OCI-LY7 (cell line): ENCODE results near the gene CD274. TPM values are rescaled to one million over a fixed set of nuclear protein-coding genes. Genes with fewer than 3 reads are reported as not detected.

Source experiments
- BruUV-seq: library from RNA; stranded (reverse); fragments of 400-500 nt; replicated peaks from 2 replicates; lab custom pipeline; 2021; lab: Mats Ljungman, UMichigan
- CTCF ChIA-PET: fragments of 300-600 bp; sonication (Branson Sonifier 250); formaldehyde crosslinking; loops from one replicate; lab custom pipeline; 2022; ENCODE audit warnings: antibody characterized with exemption; ENCODE audit not compliant: unreplicated experiment; lab: Charles Lee
- POLR2A ChIA-PET: fragments of 300-600 bp; sonication (Branson Sonifier 250); formaldehyde crosslinking; loops from one replicate; lab custom pipeline; 2022; ENCODE audit warnings: antibody characterized with exemption; lab: Charles Lee
- DNase-seq: peaks from one replicate; pipeline ENCODE4 v3.0.0-alpha.2; 2015; ENCODE audit warnings: low spot score
- H2AFZ ChIP-seq: fragments of 200-600 bp; sonication (generic), shearing (Covaris generic); 2 replicates; pipeline ENCODE4 v1.6.1; 2014; ENCODE audit warnings: mild to moderate bottlenecking, antibody characterized with exemption, low read length, moderate library complexity
- H3K27ac ChIP-seq: fragments of 200-600 bp; sonication (generic); 2 replicates; pipeline ENCODE4 v1.5.1; 2014; ENCODE audit warnings: mixed run types, low read depth, mild to moderate bottlenecking, moderate library complexity, low read length, inconsistent platforms; ENCODE audit not compliant: poor library complexity, severe bottlenecking
- H3K36me3 ChIP-seq: fragments of 200-600 bp; sonication (generic); 2 replicates; pipeline ENCODE4 v1.6.1; 2014; ENCODE audit warnings: mild to moderate bottlenecking, antibody characterized with exemption, low read length, moderate library complexity, mixed read lengths; ENCODE audit not compliant: insufficient read depth
- H3K4me1 ChIP-seq: fragments of 200-600 bp; sonication (generic); 2 replicates; pipeline ENCODE4 v1.5.1; 2014; ENCODE audit warnings: mild to moderate bottlenecking, low read length; ENCODE audit not compliant: insufficient read depth, poor library complexity, severe bottlenecking
- H3K4me2 ChIP-seq: fragments of 200-600 bp; sonication (generic); 2 replicates; pipeline ENCODE4 v1.6.1; 2014; ENCODE audit warnings: mild to moderate bottlenecking, low read length
- H3K4me3 ChIP-seq: fragments of 200-600 bp; sonication (generic); 2 replicates; pipeline ENCODE4 v1.5.1; 2014; ENCODE audit warnings: mild to moderate bottlenecking, low read depth, low read length; ENCODE audit not compliant: poor library complexity, severe bottlenecking
- H3K79me2 ChIP-seq: fragments of 200-600 bp; sonication (generic); 2 replicates; pipeline ENCODE4 v1.6.1; 2016; ENCODE audit warnings: low read depth, mild to moderate bottlenecking, low read length, moderate library complexity, mixed read lengths; ENCODE audit not compliant: insufficient read depth
- H3K9me2 ChIP-seq: fragments of 200-600 bp; sonication (generic); 2 replicates; pipeline ENCODE4 v1.6.1; 2016; ENCODE audit warnings: mild to moderate bottlenecking, low read length, mixed read lengths; ENCODE audit not compliant: insufficient read depth
- H3K9me3 ChIP-seq: fragments of 200-600 bp; sonication (generic); 2 replicates; pipeline ENCODE4 v1.6.1; 2014; ENCODE audit warnings: mild to moderate bottlenecking, mixed run types, low read length, mixed read lengths
- H4K20me1 ChIP-seq: fragments of 200-600 bp; sonication (generic); 2 replicates; pipeline ENCODE4 v1.6.1; 2014; ENCODE audit warnings: mild to moderate bottlenecking, antibody characterized with exemption, low read length, moderate library complexity, mixed read lengths; ENCODE audit not compliant: insufficient read depth
- CTCF ChIP-seq: fragments of 200-600 bp; sonication (generic); conservative IDR thresholded peaks from 2 replicates; pipeline ENCODE4 v1.5.1; 2014; ENCODE audit warnings: mild to moderate bottlenecking, antibody characterized with exemption, low read length, moderate library complexity, mixed read lengths
- EZH2phosphoT487 ChIP-seq: fragments of 200-600 bp; sonication (generic); IDR thresholded peaks from 2 replicates; pipeline ENCODE4 v1.6.1; 2018; ENCODE audit warnings: low read depth, borderline replicate concordance, mild to moderate bottlenecking, mixed run types, antibody characterized with exemption, low read length, moderate library complexity, mixed read lengths
- intact Hi-C: fragments of 100-400 bp; cut with micrococcal nuclease; formaldehyde crosslinking; loops from one replicate; pipeline ENCODE4 v1.10.0; 2022; ENCODE audit not compliant: unreplicated experiment
- total RNA-seq, 2 experiments: library from RNA; depleted of rRNA in 1 of 2; stranded (reverse); fragments of >200 nt in 1 of 2; shearing (Covaris generic) in 1 of 2; gene quantifications; 2 replicates each; pipeline ENCODE4 v1.2.3, GENCODE V29; 2014 to 2022

CD274 gene
- total RNA-seq, 2 experiments from 2014 or later = 0.15 to 0.57 TPM

- H3K79me2 ChIP-seq = peaks cover 3% of the 10 kb centered on the region; the same call in 1 of the 2 replicates
- no TSS peak for BruUV-seq
- TF ChIP-seq EZH2phosphoT487 = no peak
- TF ChIP-seq CTCF = 0 out of 2 replicates have a peak, but pooled peaks have one; percentile 13
- H3K27ac ChIP-seq = no peak overlapping the region
- H3K4me2 ChIP-seq = no peak overlapping the region
- DNase-seq = no peak
- H2AFZ ChIP-seq = no peak overlapping the region
- 0 out of 2 replicates have a peak, but pooled peaks cover 4% of the 10 kb centered on the region for H3K36me3 ChIP-seq
- H3K9me2 ChIP-seq = no peaks in the 10 kb centered on the region
- CTCF ChIA-PET = no interaction called here
- intact Hi-C loops = loop anchor here (5.0 kb wide), 2 partner anchors 237 to 667 kb away; no protein-coding TSS in a partner anchor
- no peak overlapping the region for H3K4me3 ChIP-seq
- H4K20me1 ChIP-seq = no peaks in the 10 kb centered on the region
- POLR2A ChIA-PET = interaction anchor here (0.6 to 1.4 kb wide), 4 partner anchors 10 to 100 kb away, joined by 3 to 4 read pairs (median 4); no protein-coding TSS in a partner anchor
- H3K9me3 ChIP-seq = no peaks in the 10 kb centered on the region
- no peaks in the 10 kb centered on the region for H3K4me1 ChIP-seq
These were observed 21.4 kb upstream of the CD274 start for GRCh38 chr9:5428794-5429528.

- intact Hi-C loops = loop anchor here (5.0 kb wide), 2 partner anchors 238 to 668 kb away; no protein-coding TSS in a partner anchor
- H3K79me2 ChIP-seq = no peaks in the 10 kb centered on the region; the same call in 1 of the 2 replicates
- ChIA-PET CTCF (interaction anchor here (0.6 kb wide), 1 partner anchor 662 kb away, joined by 13 read pairs; no protein-coding TSS in a partner anchor), POLR2A (interaction anchor here (0.5 to 1.0 kb wide), 3 partner anchors 9 to 573 kb away, joined by 3 to 4 read pairs (median 4); no protein-coding TSS in a partner anchor)
- H3K36me3 ChIP-seq = peaks cover 4% of the 10 kb centered on the region; the same call in 1 of the 2 replicates
- H3K27ac ChIP-seq = no peak overlapping the region
- BruUV-seq = no TSS peak
- H4K20me1 ChIP-seq = no peaks in the 10 kb centered on the region
- H3K9me2 ChIP-seq = no peaks in the 10 kb centered on the region
- no peaks in the 10 kb centered on the region for H3K4me1 ChIP-seq
- DNase-seq = no peak
- TF ChIP-seq EZH2phosphoT487 (no peak), CTCF (no peak)
- H2AFZ ChIP-seq = no peak overlapping the region
- no peak overlapping the region for H3K4me2 ChIP-seq
- no peaks in the 10 kb centered on the region for H3K9me3 ChIP-seq
- H3K4me3 ChIP-seq = no peak overlapping the region
These were observed 20.3 kb upstream of the CD274 start for GRCh38 chr9:5429873-5430564.
